HUES64 (cell line): ENCODE results near the gene DCBLD1. TPM values are rescaled to one million over a fixed set of nuclear protein-coding genes. Genes with fewer than 3 reads are reported as not detected.
A peak's percentile ranks its signal among the peaks of the same experiment; 100 is the strongest.
"Not testable (repeated sequence)": the region's sequence is repeated elsewhere in the genome, so short reads cannot be mapped to it uniquely, and the experiment has no call there.

ENCODE experiments used
- H3K27ac ChIP-seq: 2 replicates; pipeline ENCODE4 v1.7.0; 2013; ENCODE audit warnings: low read depth, low read length, inconsistent platforms
- H3K27me3 ChIP-seq: 2 replicates; pipeline ENCODE4 v1.6.1; 2013; ENCODE audit warnings: mild to moderate bottlenecking, low read length; ENCODE audit not compliant: insufficient read depth
- H3K36me3 ChIP-seq: 2 replicates; pipeline ENCODE4 v1.6.1; 2013; ENCODE audit warnings: mild to moderate bottlenecking, low read length; ENCODE audit not compliant: insufficient read depth
- H3K4me1 ChIP-seq: 2 replicates; pipeline ENCODE4 v1.6.1; 2013; ENCODE audit warnings: mild to moderate bottlenecking, low read length, moderate library complexity; ENCODE audit not compliant: insufficient read depth
- H3K4me3 ChIP-seq: 2 replicates; pipeline ENCODE4 v1.5.1; 2013; ENCODE audit warnings: mild to moderate bottlenecking, low read length, moderate library complexity
- H3K9ac ChIP-seq: 2 replicates; pipeline ENCODE4 v1.6.1; 2013; ENCODE audit warnings: mild to moderate bottlenecking, low read depth, low read length
- H3K9me3 ChIP-seq: 2 replicates; pipeline ENCODE4 v1.6.1; 2013; ENCODE audit warnings: low read depth, low read length; ENCODE audit not compliant: insufficient read depth
- WGBS: fragments of 150-250, 120-280 bp; methylation state at CpG from one replicate; pipeline ENCODE4 v1.1.7; 2013; ENCODE audit warnings: missing lambda C conversion rate; 5-methylcytosine and 5-hydroxymethylcytosine counted together
- polyA plus RNA-seq, 2 experiments: library from polyadenylated mRNA; stranded (reverse); fragments of 50-300 nt; gene quantifications; one replicate each; pipeline ENCODE4 v1.2.3, GENCODE V29; 2013

The DCBLD1 gene
- polyA plus RNA-seq (2013, experiment 1 of 2), result 10.3 TPM
- polyA plus RNA-seq (2013, experiment 2 of 2), result 10.3 TPM

GRCh38 chr6:117482240-117483003, at the start of gene DCBLD1:
DCBLD1 (plus strand) TSS chr6:117482674; CDS start chr6:117482782, 108 bp downstream.
- Histone ChIP-seq H3K4me1 (peaks cover 6% of the 10 kb centered on the region; the same call in 1 of the 2 replicates), H3K36me3 (no peaks in the 10 kb centered on the region), H3K4me3 (peak within 1 kb of the TSS; percentile 82), H3K27ac (no peak within 1 kb of the TSS; the same call in 1 of the 2 replicates), H3K27me3 (peaks cover 27% of the 10 kb centered on the region), H3K9me3 (peaks cover 6% of the 10 kb centered on the region; the same call in 1 of the 2 replicates), H3K9ac (peak within 1 kb of the TSS; percentile 13)
- WGBS, result under 1% methylated on average over 95 of the region's 96 CpGs

DNA sequence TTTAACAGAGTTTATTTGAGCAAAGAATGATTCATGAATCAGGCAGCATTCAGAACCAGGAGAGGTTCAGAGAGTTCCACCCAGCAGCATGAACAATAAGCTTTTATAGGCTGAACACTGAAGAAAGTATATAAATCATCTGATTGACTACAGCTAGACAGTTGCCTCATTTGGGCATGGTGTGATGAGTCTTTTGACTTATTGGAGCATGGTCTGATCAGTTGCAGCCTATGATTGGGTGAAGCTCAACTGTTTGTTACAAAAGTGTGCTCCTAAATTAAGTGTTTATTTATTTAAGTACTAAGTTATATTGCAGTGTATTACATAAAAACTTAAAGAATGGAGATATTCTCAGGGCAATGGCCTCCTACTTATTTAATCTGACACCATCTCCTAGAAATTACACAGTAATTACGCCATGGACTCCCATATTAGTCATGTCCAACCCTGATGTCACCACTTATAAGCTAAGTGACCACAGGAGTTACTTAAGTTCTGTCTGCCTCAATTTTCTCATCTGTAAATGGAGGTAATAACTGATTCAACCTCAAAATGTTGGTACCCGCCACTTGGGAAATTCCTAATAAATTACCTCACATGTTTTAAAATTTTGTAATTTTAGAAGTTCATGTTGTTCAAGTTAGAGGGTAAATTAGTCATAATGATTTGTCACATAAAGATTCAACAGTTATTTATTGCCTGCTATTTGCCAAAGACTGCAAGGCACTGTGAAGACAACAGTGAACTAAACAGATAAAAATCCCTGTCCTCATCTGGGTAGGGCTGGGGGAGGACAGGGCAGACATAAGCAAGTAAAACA, 41.6 kb upstream of the DCBLD1 start:
- H3K27ac ChIP-seq, result no peak overlapping the region
- no peaks in the 10 kb centered on the region for H3K36me3 ChIP-seq
- no peaks in the 10 kb centered on the region for H3K4me1 ChIP-seq
- 0 out of 2 replicates have a peak, but pooled peaks cover 5% of the 10 kb centered on the region for H3K9me3 ChIP-seq
- WGBS, result 89% methylated on average over 1 of the region's 2 CpGs
- no peak overlapping the region for H3K9ac ChIP-seq
- no peaks in the 10 kb centered on the region for H3K27me3 ChIP-seq
- H3K4me3 ChIP-seq, result no peak overlapping the region

- H3K9ac ChIP-seq, result no peak overlapping the region
- no peak overlapping the region for H3K4me3 ChIP-seq
- H3K9me3 ChIP-seq, result 0 out of 2 replicates have a peak, but pooled peaks cover 5% of the 10 kb centered on the region
- H3K27me3 ChIP-seq, result no peaks in the 10 kb centered on the region
- H3K4me1 ChIP-seq, result no peaks in the 10 kb centered on the region
- H3K27ac ChIP-seq, result no peak overlapping the region
- 100% methylated on average over 2 of the region's 2 CpGs for WGBS
- H3K36me3 ChIP-seq, result no peaks in the 10 kb centered on the region
These were observed 40.6 kb upstream of the DCBLD1 start for GRCh38 chr6:117441824-117442264.

DNA sequence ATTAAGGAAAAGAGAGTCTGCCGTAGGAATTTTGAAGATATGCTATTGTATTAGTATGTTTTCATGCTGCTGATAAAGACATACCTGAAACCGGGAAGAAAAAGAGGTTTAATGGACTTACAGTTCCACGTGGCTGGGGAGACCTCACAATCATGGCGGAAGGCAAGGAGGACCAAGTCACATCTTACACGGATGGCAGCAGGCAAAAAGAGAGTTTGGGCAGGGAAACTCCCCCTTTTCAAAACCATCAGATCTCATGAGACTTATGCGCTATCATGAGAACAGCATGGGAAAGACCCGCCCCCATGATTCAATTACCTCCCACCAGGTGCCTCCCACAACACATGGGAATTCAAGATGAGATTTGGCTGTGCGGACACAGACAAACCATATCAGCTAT, 40.2 kb upstream of the DCBLD1 start:
- not testable (repeated sequence) for H3K27me3 ChIP-seq, H3K4me3 ChIP-seq, H3K9me3 ChIP-seq, H3K27ac ChIP-seq, H3K9ac ChIP-seq, H3K4me1 ChIP-seq, H3K36me3 ChIP-seq
- 95% methylated on average over 8 of the region's 8 CpGs for whole genome bisulfite sequencing

DNA sequence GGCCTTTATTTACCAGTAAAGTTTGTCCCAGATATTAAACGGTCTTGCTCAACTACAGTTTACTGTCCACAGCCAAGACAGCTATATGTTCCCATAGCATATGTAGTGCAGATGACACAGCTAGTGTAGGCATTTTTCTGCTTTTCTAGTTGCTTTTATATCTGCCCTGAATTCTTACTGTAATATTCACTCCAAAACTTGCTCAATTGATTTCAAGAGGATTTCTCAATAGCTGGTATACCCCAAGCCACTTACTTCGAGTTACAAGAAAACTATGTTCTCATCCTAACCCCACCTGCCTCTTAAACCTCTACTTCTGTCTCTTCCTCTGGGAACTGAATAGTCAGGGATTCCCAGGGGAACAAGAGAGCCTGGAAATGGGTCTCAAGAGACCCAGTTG, 37.9 kb upstream of the DCBLD1 start:
- H3K4me1 ChIP-seq, result no peaks in the 10 kb centered on the region
- H3K9me3 ChIP-seq, result 0 out of 2 replicates have a peak, but pooled peaks cover 4% of the 10 kb centered on the region
- no peaks in the 10 kb centered on the region for H3K27me3 ChIP-seq
- H3K36me3 ChIP-seq, result no peaks in the 10 kb centered on the region
- H3K9ac ChIP-seq, result no peak overlapping the region
- H3K27ac ChIP-seq, result no peak overlapping the region
- H3K4me3 ChIP-seq, result no peak overlapping the region
- WGBS, result 89% methylated on average over 2 of the region's 2 CpGs

DNA sequence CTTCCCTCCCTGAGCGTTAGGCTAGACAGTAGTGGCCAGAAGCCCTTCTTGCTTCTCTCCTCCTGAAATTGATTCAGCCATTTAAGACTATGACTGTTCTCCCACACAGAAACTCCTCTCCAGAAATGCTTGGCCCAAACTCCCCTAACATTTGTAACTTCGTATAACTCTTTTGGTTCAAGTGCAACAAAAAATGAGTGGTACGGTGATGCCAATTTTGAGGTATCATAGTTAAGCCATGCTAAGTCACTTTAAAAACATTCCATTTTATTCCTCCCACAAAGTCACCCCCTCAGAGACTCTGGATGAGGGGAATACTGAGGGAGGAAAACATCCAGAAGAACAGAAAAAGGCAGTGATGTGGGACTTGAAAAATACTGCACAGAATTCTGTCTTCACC, 35.6 kb upstream of the DCBLD1 start:
- WGBS, result 89% methylated on average over 3 of the region's 3 CpGs

GRCh38 chr6:117448011-117448410, 34.5 kb upstream of the DCBLD1 start:
- H3K9ac ChIP-seq, result no peak overlapping the region
- H3K27me3 ChIP-seq, result no peaks in the 10 kb centered on the region
- no peaks in the 10 kb centered on the region for H3K36me3 ChIP-seq
- WGBS, result 79% methylated on average over 5 of the region's 5 CpGs
- 0 out of 2 replicates have a peak, but pooled peaks cover 3% of the 10 kb centered on the region for H3K4me1 ChIP-seq
- no peak overlapping the region for H3K27ac ChIP-seq
- H3K4me3 ChIP-seq, result no peak overlapping the region
- no peaks in the 10 kb centered on the region for H3K9me3 ChIP-seq

More for the DNA sequence above, 35.6 kb upstream of the DCBLD1 start:
- Histone ChIP-seq H3K27me3 (no peaks in the 10 kb centered on the region), H3K4me1 (0 out of 2 replicates have a peak, but pooled peaks cover 3% of the 10 kb centered on the region), H3K9ac (no peak overlapping the region), H3K9me3 (no peaks in the 10 kb centered on the region), H3K27ac (no peak overlapping the region), H3K4me3 (no peak overlapping the region), H3K36me3 (no peaks in the 10 kb centered on the region)

- no peaks in the 10 kb centered on the region for H3K27me3 ChIP-seq
- 91% methylated on average over 5 of the region's 6 CpGs for whole genome bisulfite sequencing
- H3K9me3 ChIP-seq, result no peaks in the 10 kb centered on the region
- H3K4me1 ChIP-seq, result 0 out of 2 replicates have a peak, but pooled peaks cover 3% of the 10 kb centered on the region
- H3K4me3 ChIP-seq, result no peak overlapping the region
- H3K27ac ChIP-seq, result no peak overlapping the region
- H3K36me3 ChIP-seq, result no peaks in the 10 kb centered on the region
- H3K9ac ChIP-seq, result no peak overlapping the region
These were observed 33.6 kb upstream of the DCBLD1 start for GRCh38 chr6:117448732-117449485.

GRCh38 chr6:117449549-117450439, 32.7 kb upstream of the DCBLD1 start:
- Histone ChIP-seq H3K4me3 (no peak overlapping the region), H3K27ac (no peak overlapping the region), H3K4me1 (0 out of 2 replicates have a peak, but pooled peaks cover 3% of the 10 kb centered on the region), H3K27me3 (no peaks in the 10 kb centered on the region), H3K9ac (0 out of 2 replicates have a peak overlapping the region, but pooled peaks have one; percentile 51), H3K9me3 (no peaks in the 10 kb centered on the region), H3K36me3 (no peaks in the 10 kb centered on the region)
- 52% methylated on average over 10 of the region's 10 CpGs for WGBS

DNA sequence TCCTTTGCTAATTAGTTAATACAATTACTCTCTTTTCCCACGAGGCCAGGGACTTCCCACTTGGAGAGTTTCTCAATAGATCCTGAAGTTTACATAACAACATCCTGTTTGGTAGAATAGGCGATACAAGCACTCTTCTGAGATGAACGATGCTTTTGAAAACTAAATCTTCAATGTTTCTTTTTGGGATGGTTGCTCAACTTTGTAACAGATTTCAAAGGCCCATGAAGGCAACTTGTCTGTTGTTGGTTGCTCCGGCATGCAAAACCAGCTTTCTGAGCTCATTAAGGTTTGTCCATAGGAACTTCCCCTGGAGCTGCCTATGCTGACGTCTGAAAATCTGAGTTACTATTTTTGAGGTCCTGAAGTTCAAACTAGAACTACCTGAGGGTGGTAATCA, 30.8 kb upstream of the DCBLD1 start:
- Histone ChIP-seq H3K4me3 (no peak overlapping the region), H3K4me1 (0 out of 2 replicates have a peak, but pooled peaks cover 3% of the 10 kb centered on the region), H3K9me3 (no peaks in the 10 kb centered on the region), H3K36me3 (no peaks in the 10 kb centered on the region), H3K9ac (no peak overlapping the region), H3K27ac (no peak overlapping the region), H3K27me3 (no peaks in the 10 kb centered on the region)
- WGBS, result 60% methylated on average over 5 of the region's 5 CpGs
